ENCODE data around the gene GTPBP4.

GTPBP4 gene

DNA sequence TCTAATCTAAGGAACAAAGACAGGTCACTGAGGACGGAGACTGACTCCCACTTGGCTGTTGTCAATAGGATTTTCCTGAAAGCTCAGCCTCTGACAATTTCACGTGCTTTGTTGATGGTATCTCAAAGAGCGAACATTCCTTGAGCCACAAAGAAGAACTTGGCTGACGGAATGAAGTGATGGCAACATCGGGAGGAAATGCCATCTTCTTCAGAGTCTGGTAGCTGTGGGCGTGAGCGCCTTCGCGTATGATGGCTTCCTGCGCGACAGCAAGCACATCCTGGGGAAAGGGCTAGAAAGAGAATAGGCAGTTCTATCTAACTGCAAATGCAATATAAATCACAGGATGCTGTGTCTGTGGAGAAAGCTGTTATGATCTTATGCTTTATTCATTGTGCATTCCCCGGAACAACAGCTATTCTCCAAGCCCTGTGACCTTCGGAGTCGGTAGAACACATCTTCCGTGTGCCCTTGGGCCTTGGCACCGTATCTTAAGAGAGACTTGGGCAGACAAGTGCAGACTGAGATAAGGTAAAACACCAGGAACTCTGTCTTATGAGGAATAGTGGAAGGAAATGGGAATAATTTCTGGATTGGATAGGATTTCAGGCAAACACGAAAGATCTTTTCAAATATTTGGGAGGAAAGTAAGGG, 19.6 kb upstream of the GTPBP4 start:
- DNase-seq, result no peak

DNA sequence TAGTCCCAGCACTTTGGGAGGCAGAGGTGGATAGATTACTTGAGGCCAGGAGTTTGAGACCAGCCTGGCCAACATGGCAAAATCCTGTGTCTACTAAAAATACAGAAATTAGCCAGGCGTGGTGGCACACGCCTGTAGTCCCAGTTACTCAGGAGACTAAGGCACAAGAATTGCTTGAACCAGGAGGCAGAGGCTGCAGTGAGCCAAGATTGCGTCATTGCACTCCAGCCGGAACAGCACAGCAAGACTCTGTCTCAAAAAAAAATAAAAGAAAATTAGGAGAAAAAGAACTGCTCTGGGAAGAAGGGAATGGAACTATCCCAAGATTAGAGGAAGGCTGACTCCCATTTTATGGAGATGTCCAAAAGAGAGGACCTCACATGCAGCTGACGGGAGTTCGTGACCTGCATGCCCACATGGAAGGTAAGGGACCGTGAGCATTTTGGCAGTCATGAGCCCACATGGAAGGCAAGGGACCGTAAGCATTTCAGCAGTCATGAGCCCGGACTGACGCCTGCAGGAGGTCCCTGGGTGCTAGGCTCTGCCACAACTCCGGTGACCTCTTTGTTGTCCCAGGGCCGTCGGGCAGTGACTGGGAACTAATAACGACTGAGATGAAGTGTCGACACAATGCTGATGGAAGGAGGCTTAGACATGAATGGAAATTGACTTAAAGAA, 18.6 kb upstream of the GTPBP4 start:
- DNase-seq, result no peak

DNA sequence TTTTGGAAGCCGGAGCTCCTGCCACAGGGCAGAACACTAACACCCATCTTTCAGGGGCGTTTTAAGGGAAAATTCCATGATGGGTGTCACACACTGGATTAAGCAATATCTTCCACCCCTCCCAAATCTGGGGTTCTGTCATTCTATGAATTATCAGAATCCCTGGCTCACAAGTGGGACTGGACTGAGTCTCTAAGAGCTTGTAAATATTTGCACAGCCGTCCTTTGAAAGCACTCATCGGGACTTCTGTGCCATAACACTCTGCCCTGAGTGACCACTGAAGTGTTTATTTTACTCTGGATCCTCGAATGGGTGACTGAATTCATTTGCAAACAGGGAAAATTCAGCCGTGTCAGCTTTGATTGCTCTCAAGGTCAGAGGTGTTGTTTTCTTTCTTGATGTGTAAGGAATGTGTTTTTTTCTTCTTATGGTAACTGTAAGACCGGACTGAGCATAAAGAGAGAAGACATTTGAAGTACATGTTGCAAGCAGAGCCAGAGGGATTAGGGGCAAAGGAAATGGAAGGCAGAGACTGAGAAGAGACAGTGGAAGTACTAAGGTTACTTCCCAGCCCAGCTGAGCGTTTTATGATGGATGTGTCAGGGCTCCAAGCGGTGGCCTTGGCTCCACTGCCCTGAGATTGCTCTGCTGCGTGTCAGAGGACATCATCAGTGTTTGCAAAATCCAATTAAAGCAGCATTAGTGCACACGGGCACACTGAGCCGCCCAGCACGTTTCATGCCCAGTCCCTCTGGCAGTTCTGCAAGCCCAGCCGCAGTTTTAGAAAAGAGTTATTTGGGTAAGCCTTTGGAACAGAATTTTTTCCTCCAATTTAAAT, 17.7 kb upstream of the GTPBP4 start:
- no peak for DNase-seq

GRCh38 chr10:971150-971542, 17.1 kb upstream of the GTPBP4 start:
- no peak for DNase-seq

- no peak for DNase-seq
Measured at GRCh38 chr10:971613-972012, 16.6 kb upstream of the GTPBP4 start.

- DNase-seq, result no peak
Measured at GRCh38 chr10:972763-973162, 15.5 kb upstream of the GTPBP4 start.

- DNase-seq, result no peak
Measured at GRCh38 chr10:974038-974784, 14.0 kb upstream of the GTPBP4 start.

GRCh38 chr10:974785-975074, 13.5 kb upstream of the GTPBP4 start:
- DNase-seq, result no peak

- no peak for DNase-seq
Measured at GRCh38 chr10:976316-976715, 11.9 kb upstream of the GTPBP4 start.

GRCh38 chr10:978826-979421, 9.3 kb upstream of the GTPBP4 start:
- DNase-seq, result no peak

- DNase-seq, result no peak
Measured at GRCh38 chr10:980468-981093, 7.7 kb upstream of the GTPBP4 start.

DNA sequence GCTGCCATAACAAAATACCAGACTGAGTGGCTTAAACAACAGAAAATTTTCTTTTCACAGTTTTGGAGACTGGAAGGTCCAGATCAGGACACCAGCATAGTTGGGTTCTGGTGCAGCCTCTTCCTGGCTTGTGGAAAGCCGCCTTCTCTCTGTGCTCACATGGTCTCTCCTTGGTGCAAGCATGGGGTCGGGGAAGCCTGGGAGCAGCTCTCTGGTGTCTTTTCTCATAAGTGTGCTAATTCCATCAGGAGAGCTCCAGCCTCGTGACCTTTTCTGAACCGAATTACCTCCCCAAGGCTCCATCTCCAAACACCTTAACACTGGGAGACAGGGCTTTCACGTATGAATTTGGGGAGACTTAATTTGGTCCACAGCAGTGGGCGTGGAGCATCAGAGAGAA, 4.8 kb upstream of the GTPBP4 start:
- no peak for DNase-seq

DNA sequence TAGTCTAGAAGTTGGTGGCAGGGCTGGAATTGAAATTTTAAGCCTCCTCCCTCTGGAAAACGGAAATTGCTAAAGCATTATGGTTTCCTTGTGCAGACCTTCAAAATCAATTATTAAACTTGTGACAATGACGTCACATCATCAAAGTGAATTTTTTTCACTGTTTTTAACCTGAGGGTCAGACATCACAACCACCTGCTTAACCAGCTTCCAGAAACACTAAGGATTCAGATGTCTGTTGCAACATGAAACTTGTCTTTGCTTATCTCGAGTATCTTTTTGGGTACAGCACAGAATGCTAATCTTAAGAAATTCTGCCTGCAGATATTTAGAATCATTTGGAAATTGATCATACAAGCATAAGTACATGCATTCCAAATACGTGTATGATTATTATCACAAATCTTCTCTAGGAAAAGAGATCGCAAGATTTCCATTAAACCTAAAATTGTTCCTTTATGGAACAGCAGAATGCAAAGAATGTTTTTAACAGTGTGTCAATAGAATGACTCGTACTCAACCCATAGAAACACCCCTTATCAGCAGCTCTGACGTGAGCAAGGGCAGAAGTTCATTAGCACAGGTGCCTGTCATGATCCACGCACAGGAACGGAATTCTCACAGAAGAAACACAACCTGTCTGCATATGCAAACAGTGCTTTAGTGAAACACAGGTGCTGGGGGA, 4.1 kb upstream of the GTPBP4 start:
- no peak for DNase-seq

- DNase-seq, result no peak
Measured at GRCh38 chr10:985361-985760, 2.9 kb upstream of the GTPBP4 start.

DNA sequence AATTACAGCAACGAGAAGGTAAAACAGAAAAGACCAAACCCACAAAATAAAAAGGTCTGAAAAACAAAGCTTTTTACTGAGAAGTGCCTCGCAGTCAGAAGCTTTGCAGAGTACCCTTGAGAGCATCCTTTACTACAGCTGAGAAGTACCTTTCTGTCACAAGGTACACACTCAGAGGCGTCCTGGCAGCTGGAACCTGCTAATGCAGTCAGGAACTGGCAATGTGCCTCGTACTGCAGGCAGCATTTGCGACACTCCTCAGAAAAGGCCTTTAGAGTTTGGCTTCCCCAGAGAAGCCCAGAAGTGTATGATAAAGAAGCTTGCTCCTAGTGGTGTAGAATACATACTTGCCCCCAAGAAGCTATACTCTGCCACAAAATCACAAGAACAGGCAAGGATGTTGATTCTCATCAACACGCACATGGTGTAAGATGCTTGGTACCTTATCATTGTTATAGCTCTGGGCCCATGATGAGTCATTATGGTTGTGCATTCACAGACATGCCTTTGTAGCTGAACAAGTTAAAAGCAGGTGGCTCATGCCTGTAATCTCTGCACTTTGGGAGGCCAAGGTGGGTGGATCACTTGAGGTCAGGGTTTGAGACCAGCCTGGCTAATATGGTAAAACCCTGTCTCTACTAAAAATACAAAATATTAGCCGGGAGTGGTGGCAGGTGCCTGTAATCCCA, 2.0 kb upstream of the GTPBP4 start:
- DNase-seq, result no peak

GRCh38 chr10:986881-987619, 1.2 kb upstream of the GTPBP4 start:
- DNase-seq, result no peak

- no peak for DNase-seq
Measured at GRCh38 chr10:987620-987869, 689 bp upstream of the GTPBP4 start.

GRCh38 chr10:988667-989545, 672 bp downstream of the GTPBP4 start:
- no peak for DNase-seq

DNA sequence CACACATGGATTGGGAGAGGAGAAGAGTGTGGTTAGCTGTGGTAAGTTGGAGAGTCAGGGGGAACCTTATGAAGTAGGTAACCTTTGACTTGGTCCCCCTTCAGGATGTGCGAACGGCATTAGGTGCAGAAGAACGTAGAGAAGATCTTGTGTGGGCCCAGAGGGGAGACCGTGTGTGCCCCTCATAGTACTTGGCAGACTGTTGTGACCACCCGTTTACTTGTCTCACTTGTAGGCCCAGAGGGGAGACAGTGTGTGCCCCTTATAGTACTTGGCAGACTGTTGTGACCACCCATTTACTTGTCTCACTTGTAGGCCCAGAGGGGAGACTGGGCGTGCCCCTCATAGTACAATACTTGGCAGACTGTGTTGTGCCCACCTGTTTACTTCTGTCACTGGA, 2.6 kb downstream of the GTPBP4 start:
- no peak for DNase-seq

GRCh38 chr10:992467-992866, 4.2 kb downstream of the GTPBP4 start:
- DNase-seq, result no peak

Data from central memory CD4-positive, alpha-beta T cell (primary cell).